Panc1 (cell line): Measurements from ENCODE around the gene PHC2. TPM values are rescaled to one million over a fixed set of nuclear protein-coding genes. Genes with fewer than 3 reads are reported as not detected.

Experiments used
- ATAC-seq: fragments of 200-7000 bp; cut with Tn5 transposase; 2 replicates; pipeline ENCODE4 v1.9.1; 2020; ENCODE audit warnings: mild to moderate bottlenecking, moderate library complexity
- BruUV-seq: library from RNA; stranded (reverse); fragments of 400-500 nt; replicated peaks from 2 replicates; lab custom pipeline; 2021; lab: Mats Ljungman, UMichigan
- CTCF ChIA-PET: fragments of 300-600 bp; sonication (Branson Sonifier 250); formaldehyde crosslinking; loops from one replicate; lab custom pipeline; 2022; ENCODE audit warnings: antibody characterized with exemption; lab: Charles Lee
- POLR2A ChIA-PET: fragments of 300-600 bp; sonication (Branson Sonifier 250); formaldehyde crosslinking; loops from one replicate; lab custom pipeline; 2022; ENCODE audit warnings: antibody characterized with exemption; lab: Charles Lee
- DNase-seq: peaks from one replicate; pipeline ENCODE4 v3.0.0-alpha.2; 2010; ENCODE audit warnings: low read depth, low spot score
- H3K27ac ChIP-seq: 2 replicates; pipeline ENCODE4 v1.5.1; 2011; ENCODE audit warnings: mild to moderate bottlenecking, low read length, inconsistent platforms
- H3K27me3 ChIP-seq: fragments of 200-500 bp; sonication (Bioruptor generic); 2 replicates; pipeline ENCODE4 v1.6.0; 2014; ENCODE audit warnings: low read length, inconsistent platforms; ENCODE audit not compliant: control insufficient read depth, insufficient read depth
- H3K36me3 ChIP-seq: fragments of 200-500 bp; sonication (Bioruptor generic); 2 replicates; pipeline ENCODE4 v1.5.1; 2014; ENCODE audit warnings: inconsistent platforms, mild to moderate bottlenecking, low read length, moderate library complexity; ENCODE audit not compliant: control insufficient read depth, insufficient read depth
- H3K4me1 ChIP-seq: 2 replicates; pipeline ENCODE4 v1.5.1; 2011; ENCODE audit warnings: inconsistent platforms, mild to moderate bottlenecking, low read length, moderate library complexity; ENCODE audit not compliant: control insufficient read depth, insufficient read depth
- H3K4me3 ChIP-seq, 2 experiments: 2 replicates each; pipeline ENCODE4 v1.5.1; 2011 to 2012; ENCODE audit warnings: low read depth in 2 of 2, low read length in 2 of 2, mild to moderate bottlenecking in 2 of 2, inconsistent platforms in 1 of 2, moderate library complexity in 1 of 2
- H3K9me3 ChIP-seq: fragments of 200-500 bp; sonication (Bioruptor generic); 2 replicates; pipeline ENCODE4 v1.5.1; 2014; ENCODE audit warnings: low read depth, mild to moderate bottlenecking, inconsistent platforms, low read length, moderate library complexity; ENCODE audit not compliant: control insufficient read depth, insufficient read depth
- CTCF ChIP-seq: fragments of 450-650 bp; IDR thresholded peaks from 2 replicates; pipeline ENCODE4 v1.5.1; 2017; ENCODE audit warnings: mild to moderate bottlenecking
- POLR2AphosphoS5 ChIP-seq: IDR thresholded peaks from 2 replicates; pipeline ENCODE4 v1.6.1; 2012; ENCODE audit warnings: mild to moderate bottlenecking, low read depth, low read length, moderate library complexity
- REST ChIP-seq, 2 experiments: IDR thresholded peaks; 2 replicates each; pipeline ENCODE4 v1.6.1; 2011 to 2012; ENCODE audit warnings: low read depth in 2 of 2, control low read depth in 1 of 2, low read length in 1 of 2, mild to moderate bottlenecking in 1 of 2, moderate library complexity in 1 of 2; ENCODE audit not compliant: insufficient read depth in 1 of 2
- SIN3A ChIP-seq: IDR thresholded peaks from 2 replicates; pipeline ENCODE4 v1.6.1; 2012; ENCODE audit warnings: low read depth, mild to moderate bottlenecking, low read length, moderate library complexity, borderline replicate concordance; ENCODE audit not compliant: insufficient read depth
- TCF7L2 ChIP-seq: IDR thresholded peaks from 2 replicates; pipeline ENCODE4 v1.6.1; 2011; ENCODE audit warnings: mild to moderate bottlenecking, low read depth, low read length, inconsistent platforms
- in situ Hi-C: cut with HindIII; loops from 2 replicates; pipeline ENCODE4 v1.10.0; 2016; ENCODE audit warnings: low sequenced_read_pairs, low pct_unique_long_range_greater_than_20kb
- intact Hi-C: fragments of 100-400 bp; cut with micrococcal nuclease; formaldehyde crosslinking; loops from one replicate; pipeline ENCODE4 v1.10.0; 2022; ENCODE audit not compliant: unreplicated experiment
- total RNA-seq: library from RNA; stranded (reverse); gene quantifications from one replicate; pipeline ENCODE4 v1.2.1, GENCODE V29; 2021; ENCODE audit not compliant: unreplicated experiment

The PHC2 gene
- total RNA-seq, 1 experiment from 2014 or later, result 122 TPM

GRCh38 chr1:33455539-33456501 is 24.9 kb upstream of the PHC2 start:
- H3K36me3 ChIP-seq, result no peaks in the 10 kb centered on the region
- DNase-seq (peak; percentile 84), ATAC-seq (peak; percentile 96)
- no peaks in the 10 kb centered on the region for H3K9me3 ChIP-seq
- no TSS peak for BruUV-seq
- no peaks in the 10 kb centered on the region for H3K27me3 ChIP-seq
- POLR2A ChIA-PET, result interaction anchor here (0.5 to 0.7 kb wide), 2 partner anchors 15 to 140 kb away, joined by 4 to 12 read pairs; no protein-coding TSS in a partner anchor
- no peak overlapping the region for H3K4me3 ChIP-seq
- CTCF ChIA-PET, result interaction anchor here (0.5 to 1.4 kb wide), 15 partner anchors 10 to 371 kb away, joined by 3 to 10 read pairs (median 5); no protein-coding TSS in a partner anchor
- in situ Hi-C loops, result no loop called here
- no peaks in the 10 kb centered on the region for H3K4me1 ChIP-seq
- H3K27ac ChIP-seq, result no peak overlapping the region
- intact Hi-C loops, result loop anchor here (5.0 kb wide), 1 partner anchor 159 kb away; no protein-coding TSS in a partner anchor
- TF ChIP-seq TCF7L2, result no peak
- TF ChIP-seq CTCF, result peak; percentile 88

- Histone ChIP-seq H3K27ac (no peak overlapping the region), H3K4me1 (no peaks in the 10 kb centered on the region), H3K4me3 (no peak overlapping the region), H3K36me3 (no peaks in the 10 kb centered on the region), H3K27me3 (0 out of 2 replicates have a peak, but pooled peaks cover 3% of the 10 kb centered on the region), H3K9me3 (no peaks in the 10 kb centered on the region)
- POLR2A ChIA-PET, result interaction anchor here (0.7 kb wide), 1 partner anchor 16 kb away, joined by 12 read pairs; no protein-coding TSS in a partner anchor
- no TSS peak for BruUV-seq
- in situ Hi-C loops, result no loop called here
- intact Hi-C loops, result loop anchor here (5.0 kb wide), 1 partner anchor 157 kb away; no protein-coding TSS in a partner anchor
- ATAC-seq (no peak), DNase-seq (no peak)
- TF ChIP-seq CTCF, result no peak
- no peak for TF ChIP-seq TCF7L2
- TF ChIP-seq SIN3A, result no peak
- TF ChIP-seq POLR2AphosphoS5, result no peak
- TF ChIP-seq REST (IDR thresholded peaks at IDR 0.05; ENCODE audit: insufficient read depth in 1 of 2, low read depth in 2 of 2, low read length in 1 of 2), result no peak
- CTCF ChIA-PET, result interaction anchor here (0.7 to 1.4 kb wide), 2 partner anchors 31 to 156 kb away, joined by 4 to 8 read pairs; no protein-coding TSS in a partner anchor
These were observed 23.9 kb upstream of the PHC2 start for GRCh38 chr1:33454646-33455282.
